ENCODE data around the gene DGKG. TPM values are rescaled to one million over a fixed set of nuclear protein-coding genes. Genes with fewer than 3 reads are reported as not detected.

The DGKG gene
- total RNA-seq, 4 donors from 2014 or later, result 0.84 to 5.8 (median 2.9) TPM

GRCh38 chr3:186315581-186316354, 46.3 kb downstream of the DGKG start:
- ATAC-seq (ENCODE audit: low FRiP score) (no peak), DNase-seq (ENCODE audit: low spot score) (no peak)
- TF ChIP-seq, protein P1, sequence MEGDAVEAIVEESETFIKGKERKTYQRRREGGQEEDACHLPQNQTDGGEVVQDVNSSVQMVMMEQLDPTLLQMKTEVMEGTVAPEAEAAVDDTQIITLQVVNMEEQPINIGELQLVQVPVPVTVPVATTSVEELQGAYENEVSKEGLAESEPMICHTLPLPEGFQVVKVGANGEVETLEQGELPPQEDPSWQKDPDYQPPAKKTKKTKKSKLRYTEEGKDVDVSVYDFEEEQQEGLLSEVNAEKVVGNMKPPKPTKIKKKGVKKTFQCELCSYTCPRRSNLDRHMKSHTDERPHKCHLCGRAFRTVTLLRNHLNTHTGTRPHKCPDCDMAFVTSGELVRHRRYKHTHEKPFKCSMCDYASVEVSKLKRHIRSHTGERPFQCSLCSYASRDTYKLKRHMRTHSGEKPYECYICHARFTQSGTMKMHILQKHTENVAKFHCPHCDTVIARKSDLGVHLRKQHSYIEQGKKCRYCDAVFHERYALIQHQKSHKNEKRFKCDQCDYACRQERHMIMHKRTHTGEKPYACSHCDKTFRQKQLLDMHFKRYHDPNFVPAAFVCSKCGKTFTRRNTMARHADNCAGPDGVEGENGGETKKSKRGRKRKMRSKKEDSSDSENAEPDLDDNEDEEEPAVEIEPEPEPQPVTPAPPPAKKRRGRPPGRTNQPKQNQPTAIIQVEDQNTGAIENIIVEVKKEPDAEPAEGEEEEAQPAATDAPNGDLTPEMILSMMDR (IDR thresholded peaks at IDR 0.05), result no peak

GRCh38 chr3:186314896-186315295, 47.1 kb downstream of the DGKG start:
- no peak for DNase-seq (ENCODE audit: low spot score)
- TF ChIP-seq, protein P1 (IDR thresholded peaks at IDR 0.05), result no peak
- no peak for ATAC-seq (ENCODE audit: low FRiP score)

GRCh38 chr3:186311441-186311840, 50.6 kb downstream of the DGKG start:
- DNase-seq (ENCODE audit: low spot score) (no peak), ATAC-seq (ENCODE audit: low FRiP score) (no peak)
- TF ChIP-seq, protein P1 (IDR thresholded peaks at IDR 0.05), result no peak

DNA sequence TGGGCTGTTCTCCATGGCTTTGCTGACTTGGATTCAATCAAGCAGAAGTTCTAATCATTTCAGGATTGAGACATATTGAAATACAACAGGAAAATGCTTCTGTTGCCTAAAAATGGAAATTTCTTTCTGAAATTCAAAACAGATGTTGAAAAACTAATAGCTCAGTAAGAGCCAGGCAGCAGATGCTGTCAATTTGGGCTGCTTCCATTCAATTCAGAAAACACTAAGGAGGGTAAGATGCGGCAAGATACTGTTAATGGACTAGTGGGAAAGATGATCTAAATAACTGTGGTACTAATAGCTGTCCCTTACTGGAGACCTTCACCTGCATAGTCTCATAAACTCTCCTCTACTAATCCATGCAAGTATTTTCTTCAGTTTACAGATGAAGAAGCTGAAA, 53.5 kb downstream of the DGKG start:
- TF ChIP-seq, protein P1 (IDR thresholded peaks at IDR 0.05), result no peak
- ATAC-seq (ENCODE audit: low FRiP score), result no peak

GRCh38 chr3:186307594-186308221, 54.3 kb downstream of the DGKG start:
- ATAC-seq (ENCODE audit: low FRiP score) (no peak), DNase-seq (ENCODE audit: low spot score) (no peak)
- TF ChIP-seq, protein P1 (IDR thresholded peaks at IDR 0.05), result no peak

More for the DNA sequence above, 53.5 kb downstream of the DGKG start:
- DNase-seq (ENCODE audit: low spot score), result no peak

DNA sequence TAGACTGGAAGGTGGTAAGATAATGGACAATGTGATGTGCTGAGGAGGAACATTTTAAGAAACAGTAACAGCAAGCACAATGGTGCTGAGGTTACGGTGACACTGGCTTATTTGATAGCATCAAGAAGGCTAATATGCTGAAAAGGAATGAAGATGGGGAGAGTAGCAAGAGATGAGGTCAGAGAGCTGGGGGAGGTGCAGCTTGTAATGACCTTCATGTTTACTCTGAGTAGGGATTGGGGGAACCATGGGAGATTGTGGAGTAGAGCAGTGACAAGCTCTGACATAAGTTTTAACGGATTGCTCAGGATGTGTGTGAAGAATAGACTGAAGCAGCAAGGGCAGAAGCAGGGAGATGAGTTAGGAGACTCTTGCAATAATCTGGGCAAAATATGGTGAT, 56.7 kb downstream of the DGKG start:
- TF ChIP-seq, protein P1 (IDR thresholded peaks at IDR 0.05), result no peak
- no peak for ATAC-seq (ENCODE audit: low FRiP score)

DNA sequence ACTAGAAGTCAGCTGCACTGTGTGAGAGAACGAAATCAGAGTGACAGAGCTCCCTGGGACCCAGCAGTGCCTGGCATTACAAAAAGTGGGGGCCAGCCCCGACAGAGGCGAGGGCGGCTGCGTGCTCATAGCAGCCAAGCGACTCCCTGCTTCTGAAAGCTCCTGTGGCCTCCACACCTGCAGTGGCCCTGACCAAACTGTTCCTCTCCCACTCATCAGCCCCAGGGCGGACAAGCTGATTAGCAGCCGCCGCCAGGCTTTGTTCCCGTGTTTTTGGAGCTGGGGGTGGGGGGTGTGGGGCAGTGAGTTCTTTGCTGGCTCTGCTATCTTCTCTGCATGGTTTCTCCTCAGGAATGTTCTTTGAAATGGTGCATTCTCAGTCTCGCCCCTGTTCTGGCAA, 58.1 kb downstream of the DGKG start:
- DNase-seq (ENCODE audit: low spot score) (no peak), ATAC-seq (ENCODE audit: low FRiP score) (no peak)
- TF ChIP-seq, protein P1 (IDR thresholded peaks at IDR 0.05), result no peak

More for the DNA sequence above, 56.7 kb downstream of the DGKG start:
- no peak for DNase-seq (ENCODE audit: low spot score)

Data from omental fat pad (tissue), 4 donors.